Vagina (tissue), 2 donors: Measurements from ENCODE around the gene ANKRD11.

Experiments used
- POLR2A ChIP-seq, 2 donors: fragments of 450-650 bp; IDR thresholded peaks; one replicate each; pipeline ENCODE4 v1.6.1; 2017; ENCODE audit warnings: antibody characterized with exemption in 2 of 2, mild to moderate bottlenecking in 2 of 2, moderate library complexity in 2 of 2
- TF ChIP-seq, protein P1 (sequence below), 3 experiments: fragments of 450-650 bp in 2 of 3; fragments of 200-600 bp in 1 of 3; sonication (generic) in 1 of 3; IDR thresholded peaks; one replicate each; pipeline ENCODE4 v1.5.1; 2017 to 2019; ENCODE audit warnings: antibody characterized with exemption in 3 of 3, mild to moderate bottlenecking in 2 of 3, moderate library complexity in 2 of 3

- no peak for TF ChIP-seq POLR2A (IDR thresholded peaks at IDR 0.05)
- TF ChIP-seq, protein P1, sequence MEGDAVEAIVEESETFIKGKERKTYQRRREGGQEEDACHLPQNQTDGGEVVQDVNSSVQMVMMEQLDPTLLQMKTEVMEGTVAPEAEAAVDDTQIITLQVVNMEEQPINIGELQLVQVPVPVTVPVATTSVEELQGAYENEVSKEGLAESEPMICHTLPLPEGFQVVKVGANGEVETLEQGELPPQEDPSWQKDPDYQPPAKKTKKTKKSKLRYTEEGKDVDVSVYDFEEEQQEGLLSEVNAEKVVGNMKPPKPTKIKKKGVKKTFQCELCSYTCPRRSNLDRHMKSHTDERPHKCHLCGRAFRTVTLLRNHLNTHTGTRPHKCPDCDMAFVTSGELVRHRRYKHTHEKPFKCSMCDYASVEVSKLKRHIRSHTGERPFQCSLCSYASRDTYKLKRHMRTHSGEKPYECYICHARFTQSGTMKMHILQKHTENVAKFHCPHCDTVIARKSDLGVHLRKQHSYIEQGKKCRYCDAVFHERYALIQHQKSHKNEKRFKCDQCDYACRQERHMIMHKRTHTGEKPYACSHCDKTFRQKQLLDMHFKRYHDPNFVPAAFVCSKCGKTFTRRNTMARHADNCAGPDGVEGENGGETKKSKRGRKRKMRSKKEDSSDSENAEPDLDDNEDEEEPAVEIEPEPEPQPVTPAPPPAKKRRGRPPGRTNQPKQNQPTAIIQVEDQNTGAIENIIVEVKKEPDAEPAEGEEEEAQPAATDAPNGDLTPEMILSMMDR (IDR thresholded peaks at IDR 0.05), result no peak
These were observed 109.7 kb downstream of the ANKRD11 start for GRCh38 chr16:89380681-89381080.
